ENCODE data around the gene C2CD5.

C2CD5 gene

DNA sequence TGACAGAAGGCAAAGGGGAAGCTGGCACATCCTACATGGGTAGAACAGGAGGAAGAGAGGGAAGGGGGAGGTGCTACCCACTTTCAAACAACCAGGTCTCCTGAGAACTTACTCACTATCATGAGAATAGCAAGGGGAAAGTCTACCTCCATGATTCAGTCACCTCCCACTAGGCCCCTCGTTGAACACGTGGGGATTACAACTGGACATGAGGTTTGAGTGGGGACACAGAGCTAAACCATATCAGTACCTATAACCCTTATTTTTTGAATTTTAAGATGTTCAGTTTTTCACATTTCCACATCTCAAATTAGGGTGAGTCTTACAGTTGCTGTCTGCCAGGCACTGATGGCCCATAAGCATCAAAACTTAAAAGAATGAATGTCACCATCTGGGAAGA lies 129.6 kb downstream of the C2CD5 start:
- no peaks in the 10 kb centered on the region for H3K9me3 ChIP-seq (ENCODE audit: control insufficient read depth in 2 of 2, low read length in 2 of 2)
- no peaks in the 10 kb centered on the region for H3K27me3 ChIP-seq (ENCODE audit: control insufficient read depth in 1 of 2, insufficient read depth in 2 of 2, low read length in 2 of 2)
- no peaks in the 10 kb centered on the region for H3K4me1 ChIP-seq (ENCODE audit: control insufficient read depth, insufficient read depth, low read length)
- H3K9ac ChIP-seq (ENCODE audit: low read length in 2 of 2), result no peak overlapping the region
- H3K36me3 ChIP-seq (ENCODE audit: control insufficient read depth in 2 of 2, insufficient read depth in 2 of 2, low read length in 2 of 2), result no peaks in the 10 kb centered on the region
- H3K4me3 ChIP-seq (ENCODE audit: low read length in 2 of 2), result no peak overlapping the region
- no peak overlapping the region for H3K27ac ChIP-seq (ENCODE audit: low read length)

DNA sequence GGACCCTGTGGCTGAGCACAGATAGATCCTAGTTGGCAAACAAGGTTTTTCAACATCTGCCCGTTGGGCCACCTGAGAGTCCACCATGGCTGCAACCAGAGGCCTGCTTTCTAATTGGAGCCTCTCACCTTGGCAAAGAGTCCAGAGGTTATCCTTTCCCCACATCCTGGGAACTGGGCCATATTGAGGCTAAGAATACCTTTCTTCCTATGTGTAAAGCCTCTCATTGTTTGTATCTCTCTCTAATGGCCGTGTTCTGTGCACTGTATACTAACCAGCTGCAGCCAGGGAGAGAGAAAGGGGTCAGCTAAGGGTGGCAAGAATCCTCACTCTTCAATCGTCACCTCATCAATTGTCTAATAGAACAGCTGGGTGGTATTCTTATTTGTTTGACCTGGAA lies 130.8 kb downstream of the C2CD5 start:
- Histone ChIP-seq H3K9ac (ENCODE audit: low read length in 2 of 2) (no peak overlapping the region), H3K4me3 (ENCODE audit: low read length in 2 of 2) (no peak overlapping the region), H3K9me3 (ENCODE audit: control insufficient read depth in 2 of 2, low read length in 2 of 2) (no peaks in the 10 kb centered on the region), H3K36me3 (ENCODE audit: control insufficient read depth in 2 of 2, insufficient read depth in 2 of 2, low read length in 2 of 2) (no peaks in the 10 kb centered on the region), H3K27me3 (ENCODE audit: control insufficient read depth in 1 of 2, insufficient read depth in 2 of 2, low read length in 2 of 2) (no peaks in the 10 kb centered on the region), H3K4me1 (ENCODE audit: control insufficient read depth, insufficient read depth, low read length) (peaks cover under 1% of the 10 kb centered on the region), H3K27ac (ENCODE audit: low read length) (no peak overlapping the region)

DNA sequence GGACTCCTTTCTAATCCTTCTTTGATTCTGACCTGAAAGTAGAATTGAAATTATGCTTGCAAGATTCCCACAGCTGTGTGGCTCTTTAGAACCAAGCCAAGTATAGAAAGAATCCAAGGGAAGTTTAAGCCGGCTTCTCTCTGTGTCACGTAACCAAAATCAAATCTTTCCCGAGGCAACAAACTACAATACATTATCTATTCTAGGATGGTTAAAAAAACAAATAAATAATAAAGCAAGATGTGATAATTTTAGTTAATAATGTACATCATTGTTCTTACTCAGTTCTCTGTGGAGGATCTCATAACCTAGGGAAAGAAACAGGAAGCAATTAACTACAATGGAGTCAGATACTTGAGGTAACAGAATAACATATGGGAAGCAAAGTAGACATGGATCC lies 131.8 kb downstream of the C2CD5 start:
- H3K4me1 ChIP-seq (ENCODE audit: control insufficient read depth, insufficient read depth, low read length), result peaks cover 3% of the 10 kb centered on the region
- no peaks in the 10 kb centered on the region for H3K27me3 ChIP-seq (ENCODE audit: control insufficient read depth in 1 of 2, insufficient read depth in 2 of 2, low read length in 2 of 2)
- H3K4me3 ChIP-seq (ENCODE audit: low read length in 2 of 2), result no peak overlapping the region
- no peak overlapping the region for H3K27ac ChIP-seq (ENCODE audit: low read length)
- no peaks in the 10 kb centered on the region for H3K36me3 ChIP-seq (ENCODE audit: control insufficient read depth in 2 of 2, insufficient read depth in 2 of 2, low read length in 2 of 2)
- no peak overlapping the region for H3K9ac ChIP-seq (ENCODE audit: low read length in 2 of 2)
- H3K9me3 ChIP-seq (ENCODE audit: control insufficient read depth in 2 of 2, low read length in 2 of 2), result no peaks in the 10 kb centered on the region

DNA sequence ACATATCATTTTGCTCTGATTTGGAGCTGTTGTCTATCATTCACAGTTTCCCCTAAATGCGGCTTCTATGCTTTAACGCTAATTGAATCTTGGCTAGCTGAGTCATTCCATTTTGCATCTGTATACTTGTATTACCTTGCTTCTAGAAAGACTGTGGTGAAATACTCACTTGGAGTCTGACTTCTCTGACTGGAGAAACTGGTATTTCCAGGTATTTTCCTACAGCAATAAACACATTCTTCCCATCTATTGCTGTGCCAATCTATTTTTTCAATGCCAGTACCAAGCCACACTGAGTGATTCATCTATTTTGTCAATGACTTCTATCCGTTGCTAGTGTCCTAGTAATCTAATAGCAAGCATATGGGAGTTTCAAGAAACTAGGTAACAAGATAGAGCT lies 133.9 kb downstream of the C2CD5 start:
- no peaks in the 10 kb centered on the region for H3K9me3 ChIP-seq (ENCODE audit: control insufficient read depth in 2 of 2, low read length in 2 of 2)
- peaks cover 3% of the 10 kb centered on the region for H3K4me1 ChIP-seq (ENCODE audit: control insufficient read depth, insufficient read depth, low read length)

DNA sequence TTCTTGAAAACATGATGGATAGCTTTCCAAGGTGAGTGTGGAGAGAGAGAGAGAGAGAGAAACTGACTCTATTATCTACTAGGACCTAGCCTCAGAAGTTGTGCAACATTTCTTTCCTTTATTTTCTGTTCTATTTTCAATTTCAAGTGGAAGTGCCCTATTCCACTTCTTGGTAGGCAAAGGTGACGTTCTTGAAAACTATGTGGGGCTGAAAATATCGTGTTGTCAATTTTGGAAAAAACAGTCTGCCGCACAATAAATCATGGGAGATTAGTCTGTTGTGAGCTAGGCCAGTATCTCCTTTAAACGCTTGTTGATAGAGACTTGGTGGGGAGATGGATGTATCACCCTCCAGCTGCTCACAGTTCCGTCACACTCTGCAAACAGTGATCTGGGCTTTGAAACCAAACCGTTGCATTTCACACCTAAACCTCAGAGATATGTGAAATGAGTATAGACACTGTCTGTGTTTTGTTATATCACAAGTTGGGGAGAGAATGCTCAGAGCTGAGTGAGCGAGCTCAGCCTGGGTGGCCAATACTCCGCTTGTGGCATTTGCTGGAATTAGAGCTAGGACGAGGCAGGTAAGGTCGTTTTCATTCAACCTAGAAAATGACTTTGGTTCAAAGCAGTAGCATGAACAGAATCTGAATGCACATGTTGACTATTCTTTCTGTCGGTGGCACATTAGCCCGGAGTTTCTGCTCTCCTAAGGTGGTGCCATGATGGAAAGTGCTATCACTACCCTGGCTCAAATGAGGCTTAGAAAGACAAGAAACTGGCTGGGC lies 134.8 kb downstream of the C2CD5 start:
- Histone ChIP-seq H3K9me3 (ENCODE audit: control insufficient read depth in 2 of 2, low read length in 2 of 2) (no peaks in the 10 kb centered on the region), H3K4me1 (ENCODE audit: control insufficient read depth, insufficient read depth, low read length) (peaks cover 3% of the 10 kb centered on the region), H3K4me3 (ENCODE audit: low read length in 2 of 2) (no peak overlapping the region), H3K27me3 (ENCODE audit: control insufficient read depth in 1 of 2, insufficient read depth in 2 of 2, low read length in 2 of 2) (no peaks in the 10 kb centered on the region), H3K27ac (ENCODE audit: low read length) (no peak overlapping the region), H3K36me3 (ENCODE audit: control insufficient read depth in 2 of 2, insufficient read depth in 2 of 2, low read length in 2 of 2) (no peaks in the 10 kb centered on the region), H3K9ac (ENCODE audit: low read length in 2 of 2) (no peak overlapping the region)

More for the DNA sequence above, 133.9 kb downstream of the C2CD5 start:
- Histone ChIP-seq H3K27ac (ENCODE audit: low read length) (no peak overlapping the region), H3K36me3 (ENCODE audit: control insufficient read depth in 2 of 2, insufficient read depth in 2 of 2, low read length in 2 of 2) (no peaks in the 10 kb centered on the region), H3K27me3 (ENCODE audit: control insufficient read depth in 1 of 2, insufficient read depth in 2 of 2, low read length in 2 of 2) (no peaks in the 10 kb centered on the region), H3K9ac (ENCODE audit: low read length in 2 of 2) (no peak overlapping the region), H3K4me3 (ENCODE audit: low read length in 2 of 2) (no peak overlapping the region)

DNA sequence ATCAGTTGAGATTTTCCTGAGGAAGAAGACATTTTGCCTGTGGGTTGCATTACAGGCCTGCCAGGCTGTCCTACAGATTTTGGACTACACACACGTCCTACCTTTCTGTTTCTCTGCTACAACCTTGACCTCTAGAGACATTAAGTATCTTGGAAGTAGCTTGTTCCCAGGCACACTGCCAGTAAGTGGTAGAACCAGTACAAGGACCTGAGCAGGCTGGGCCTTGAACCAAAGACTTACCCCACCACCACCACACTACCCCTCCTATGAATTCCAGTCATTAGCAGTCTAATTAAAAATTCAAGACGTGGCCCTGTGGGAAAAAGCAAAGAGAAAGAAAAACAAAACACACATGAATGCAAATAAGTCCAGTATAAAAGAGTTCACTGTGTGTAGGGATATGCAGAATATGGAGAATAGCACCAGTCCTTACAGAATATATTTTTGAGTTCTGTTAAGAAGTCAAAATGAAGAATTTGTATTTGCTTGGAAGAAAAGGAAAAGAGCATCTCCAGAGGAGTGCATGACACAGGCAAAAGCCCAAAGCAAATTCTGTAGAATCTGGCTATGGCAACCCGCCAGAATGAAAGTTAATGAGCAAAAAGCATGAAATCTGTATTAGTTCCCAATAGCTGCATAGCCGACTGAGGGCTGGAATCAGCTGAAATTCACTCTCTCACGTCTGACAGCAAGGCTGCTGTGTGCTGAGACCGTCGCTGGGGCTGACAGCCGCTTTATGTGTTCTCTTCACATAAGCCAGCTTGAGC lies 135.5 kb downstream of the C2CD5 start:
- H3K4me3 ChIP-seq (ENCODE audit: low read length in 2 of 2), result no peak overlapping the region
- no peak overlapping the region for H3K27ac ChIP-seq (ENCODE audit: low read length)
- no peaks in the 10 kb centered on the region for H3K36me3 ChIP-seq (ENCODE audit: control insufficient read depth in 2 of 2, insufficient read depth in 2 of 2, low read length in 2 of 2)
- no peak overlapping the region for H3K9ac ChIP-seq (ENCODE audit: low read length in 2 of 2)
- H3K27me3 ChIP-seq (ENCODE audit: control insufficient read depth in 1 of 2, insufficient read depth in 2 of 2, low read length in 2 of 2), result no peaks in the 10 kb centered on the region
- peaks cover 3% of the 10 kb centered on the region for H3K4me1 ChIP-seq (ENCODE audit: control insufficient read depth, insufficient read depth, low read length)
- no peaks in the 10 kb centered on the region for H3K9me3 ChIP-seq (ENCODE audit: control insufficient read depth in 2 of 2, low read length in 2 of 2)

DNA sequence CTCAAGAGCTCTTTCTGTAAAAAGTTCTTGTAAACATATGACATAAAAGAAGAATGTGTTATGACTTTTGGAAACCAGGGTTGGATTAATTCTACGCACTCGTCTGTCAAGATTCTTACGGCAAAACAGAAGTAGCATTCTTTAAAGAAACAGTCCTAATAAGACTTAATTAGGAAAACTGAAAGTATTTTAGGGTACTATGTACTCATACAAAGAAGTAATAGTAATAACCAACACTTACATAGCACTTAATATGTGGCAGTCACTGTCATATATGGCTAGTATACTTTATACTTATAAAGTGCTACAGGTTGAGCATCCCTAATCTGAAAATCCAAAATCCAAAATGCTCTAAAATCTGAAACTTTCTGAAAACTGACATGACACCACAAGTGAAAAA lies 136.9 kb downstream of the C2CD5 start:
- Histone ChIP-seq H3K4me3 (ENCODE audit: low read length in 2 of 2) (no peak overlapping the region), H3K36me3 (ENCODE audit: control insufficient read depth in 2 of 2, insufficient read depth in 2 of 2, low read length in 2 of 2) (no peaks in the 10 kb centered on the region), H3K4me1 (ENCODE audit: control insufficient read depth, insufficient read depth, low read length) (peaks cover 3% of the 10 kb centered on the region), H3K9ac (ENCODE audit: low read length in 2 of 2) (no peak overlapping the region), H3K27ac (ENCODE audit: low read length) (no peak overlapping the region), H3K9me3 (ENCODE audit: control insufficient read depth in 2 of 2, low read length in 2 of 2) (no peaks in the 10 kb centered on the region), H3K27me3 (ENCODE audit: control insufficient read depth in 1 of 2, insufficient read depth in 2 of 2, low read length in 2 of 2) (no peaks in the 10 kb centered on the region)

DNA sequence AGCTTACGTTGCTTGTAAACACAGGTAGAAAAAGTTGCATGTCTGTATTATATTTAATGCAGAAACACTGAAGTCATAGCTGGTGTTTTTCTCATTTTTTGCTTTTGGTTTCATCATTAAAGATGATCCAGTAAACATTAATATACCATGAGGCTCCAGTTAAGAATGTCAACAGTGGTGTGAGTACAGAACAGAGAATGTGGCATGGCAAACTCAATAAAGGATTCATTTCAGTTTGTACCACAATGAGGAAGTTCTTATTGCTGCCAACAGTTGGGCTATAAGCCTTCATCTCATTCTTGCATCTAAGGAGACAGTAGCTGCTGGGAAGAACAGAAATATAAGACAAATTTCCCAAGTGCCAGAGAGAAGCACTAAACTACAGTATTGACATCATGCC lies 137.7 kb downstream of the C2CD5 start:
- Histone ChIP-seq H3K9ac (ENCODE audit: low read length in 2 of 2) (no peak overlapping the region), H3K27ac (ENCODE audit: low read length) (no peak overlapping the region), H3K36me3 (ENCODE audit: control insufficient read depth in 2 of 2, insufficient read depth in 2 of 2, low read length in 2 of 2) (no peaks in the 10 kb centered on the region), H3K9me3 (ENCODE audit: control insufficient read depth in 2 of 2, low read length in 2 of 2) (no peaks in the 10 kb centered on the region), H3K4me3 (ENCODE audit: low read length in 2 of 2) (no peak overlapping the region), H3K4me1 (ENCODE audit: control insufficient read depth, insufficient read depth, low read length) (peaks cover 3% of the 10 kb centered on the region), H3K27me3 (ENCODE audit: control insufficient read depth in 1 of 2, insufficient read depth in 2 of 2, low read length in 2 of 2) (no peaks in the 10 kb centered on the region)

DNA sequence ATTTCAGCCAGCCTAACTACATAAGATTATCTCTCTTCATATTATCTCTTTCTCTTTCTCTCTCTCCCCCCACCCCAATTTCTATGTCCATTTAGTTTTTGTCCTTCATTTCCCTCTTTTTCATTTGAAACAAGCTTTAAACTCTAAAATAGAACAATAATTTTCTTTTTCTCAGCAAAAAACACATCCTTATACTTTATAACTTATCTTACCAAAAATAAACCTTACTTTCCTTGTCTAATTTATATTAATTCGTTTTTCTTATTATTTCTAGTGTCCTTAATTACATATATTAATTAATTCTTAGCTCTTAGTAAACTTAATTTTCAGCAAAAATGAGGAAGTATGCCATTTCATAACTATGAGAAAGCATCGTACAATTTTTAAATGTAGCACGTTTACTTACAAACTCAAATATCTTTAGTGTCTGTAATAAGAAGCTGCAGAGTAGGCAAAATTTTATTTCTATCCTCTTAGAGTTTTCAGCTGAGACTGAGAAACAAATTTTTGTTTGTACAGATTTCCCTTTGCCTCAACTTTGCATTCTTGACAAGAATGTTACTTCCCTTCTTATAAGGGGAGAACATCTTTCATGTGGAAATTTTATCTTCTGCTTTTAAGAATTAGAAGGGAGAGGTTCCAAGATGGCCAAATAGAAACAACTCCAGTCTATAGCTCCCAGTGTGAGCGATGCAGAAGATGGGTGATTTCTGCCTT lies 144.7 kb downstream of the C2CD5 start:
- Histone ChIP-seq H3K27ac (ENCODE audit: low read length) (no peak overlapping the region), H3K4me3 (ENCODE audit: low read length in 2 of 2) (no peak overlapping the region), H3K27me3 (ENCODE audit: control insufficient read depth in 1 of 2, insufficient read depth in 2 of 2, low read length in 2 of 2) (no peaks in the 10 kb centered on the region), H3K36me3 (ENCODE audit: control insufficient read depth in 2 of 2, insufficient read depth in 2 of 2, low read length in 2 of 2) (no peaks in the 10 kb centered on the region), H3K4me1 (ENCODE audit: control insufficient read depth, insufficient read depth, low read length) (no peaks in the 10 kb centered on the region), H3K9ac (ENCODE audit: low read length in 2 of 2) (no peak overlapping the region), H3K9me3 (ENCODE audit: control insufficient read depth in 2 of 2, low read length in 2 of 2) (no peaks in the 10 kb centered on the region)
